IMR-90 (cell line): ENCODE data around the gene SCGB1A1. TPM values are rescaled to one million over a fixed set of nuclear protein-coding genes. Genes with fewer than 3 reads are reported as not detected.

Source experiments
- ATAC-seq: fragments of 200-7000 bp; cut with Tn5 transposase; 2 replicates; pipeline ENCODE4 v1.9.1; 2020; ENCODE audit warnings: low read depth, mild to moderate bottlenecking, moderate library complexity
- BruUV-seq: library from RNA; stranded (reverse); fragments of 400-500 nt; replicated peaks from 2 replicates; lab custom pipeline; 2021; lab: Mats Ljungman, UMichigan
- CTCF ChIA-PET: fragments of 300-600 bp; formaldehyde crosslinking; extraction: SDS; loops from one replicate; lab custom pipeline; 2021; ENCODE audit warnings: antibody characterized with exemption; lab: Yijun Ruan, JAX
- POLR2A ChIA-PET: fragments of 300-600 bp; sonication (Branson Sonifier 250); formaldehyde crosslinking; loops from one replicate; lab custom pipeline; 2022; ENCODE audit warnings: antibody characterized with exemption; ENCODE audit not compliant: unreplicated experiment; lab: Charles Lee
- DNase-seq: peaks from one replicate; pipeline ENCODE4 v3.0.0; 2013
- H2AFZ ChIP-seq: replicated peaks from 2 replicates; pipeline ENCODE3; 2013; ENCODE audit warnings: low read length, mild to moderate bottlenecking; ENCODE audit not compliant: poor library complexity
- H2AK5ac ChIP-seq: 2 replicates; pipeline ENCODE4 v1.6.1; 2013; ENCODE audit warnings: low read depth, low read length, inconsistent platforms
- H2AK9ac ChIP-seq: replicated peaks from 2 replicates; pipeline ENCODE3; 2013; ENCODE audit warnings: mild to moderate bottlenecking, low read depth, low read length, moderate library complexity; ENCODE audit not compliant: poor library complexity
- H2BK120ac ChIP-seq: 2 replicates; pipeline ENCODE4 v1.6.1; 2013; ENCODE audit warnings: low read depth, low read length, inconsistent platforms
- H2BK15ac ChIP-seq: 3 replicates; pipeline ENCODE4 v1.6.1; 2013; ENCODE audit warnings: low read depth, low read length, inconsistent platforms
- H2BK20ac ChIP-seq: 2 replicates; pipeline ENCODE4 v1.6.1; 2013; ENCODE audit warnings: low read depth, mild to moderate bottlenecking, inconsistent platforms, low read length, moderate library complexity
- H2BK5ac ChIP-seq: 2 replicates; pipeline ENCODE4 v1.6.1; 2013; ENCODE audit warnings: mild to moderate bottlenecking, low read depth, low read length, inconsistent platforms; ENCODE audit not compliant: poor library complexity, severe bottlenecking
- H3K14ac ChIP-seq: replicated peaks from 2 replicates; pipeline ENCODE4 v1.6.1; 2013; ENCODE audit warnings: low read depth, low read length, inconsistent platforms
- H3K18ac ChIP-seq: 2 replicates; pipeline ENCODE4 v1.6.1; 2013; ENCODE audit warnings: low read depth, low read length, control low read depth
- H3K23ac ChIP-seq: 2 replicates; pipeline ENCODE4 v1.6.1; 2013; ENCODE audit warnings: low read depth, low read length, inconsistent platforms
- H3K27ac ChIP-seq: 2 replicates; pipeline ENCODE4 v1.5.1; 2013; ENCODE audit warnings: mild to moderate bottlenecking, control low read depth, low read length; ENCODE audit not compliant: insufficient read depth
- H3K27me3 ChIP-seq: 2 replicates; pipeline ENCODE4 v1.6.1; 2013; ENCODE audit warnings: low read length; ENCODE audit not compliant: control insufficient read depth, insufficient read depth
- H3K36me3 ChIP-seq: 2 replicates; pipeline ENCODE4 v1.6.1; 2013; ENCODE audit warnings: low read length, mixed read lengths; ENCODE audit not compliant: control insufficient read depth, insufficient read depth
- H3K4ac ChIP-seq: 2 replicates; pipeline ENCODE4 v1.6.1; 2013; ENCODE audit warnings: low read depth, low read length, inconsistent platforms
- H3K4me1 ChIP-seq: 2 replicates; pipeline ENCODE4 v1.6.1; 2013; ENCODE audit warnings: low read length, mixed read lengths; ENCODE audit not compliant: control insufficient read depth, insufficient read depth
- H3K4me2 ChIP-seq: 2 replicates; pipeline ENCODE4 v1.6.1; 2013; ENCODE audit warnings: low read depth, mild to moderate bottlenecking, control low read depth, low read length, moderate library complexity
- H3K4me3 ChIP-seq: 2 replicates; pipeline ENCODE4 v1.5.1; 2013; ENCODE audit warnings: low read depth, mild to moderate bottlenecking, control low read depth, low read length, moderate library complexity; ENCODE audit not compliant: insufficient read depth
- H3K56ac ChIP-seq: 2 replicates; pipeline ENCODE4 v1.6.1; 2013; ENCODE audit warnings: low read length, inconsistent platforms; ENCODE audit not compliant: insufficient read depth; ENCODE audit errors: extremely low read depth
- H3K79me1 ChIP-seq, 2 experiments: 2 replicates each; pipeline ENCODE4 v1.6.1; 2013; ENCODE audit warnings: low read length in 2 of 2, inconsistent platforms in 1 of 2, low read depth in 1 of 2
- H3K9ac ChIP-seq: 2 replicates; pipeline ENCODE4 v1.6.1; 2013; ENCODE audit warnings: low read depth, low read length, control low read depth
- H3K9me1 ChIP-seq: 2 replicates; pipeline ENCODE4 v1.6.1; 2013; ENCODE audit warnings: low read length, inconsistent platforms; ENCODE audit not compliant: insufficient read depth
- H3K9me3 ChIP-seq: 2 replicates; pipeline ENCODE4 v1.6.1; 2013; ENCODE audit warnings: low read length; ENCODE audit not compliant: control insufficient read depth, insufficient read depth
- H4K20me1 ChIP-seq: 2 replicates; pipeline ENCODE4 v1.6.1; 2013; ENCODE audit warnings: low read length, inconsistent platforms; ENCODE audit not compliant: insufficient read depth
- H4K5ac ChIP-seq: 2 replicates; pipeline ENCODE4 v1.6.1; 2013; ENCODE audit warnings: mild to moderate bottlenecking, low read depth, low read length, control low read depth
- H4K8ac ChIP-seq, 2 experiments: 2 replicates each; pipeline ENCODE4 v1.6.1; 2013; ENCODE audit warnings: low read depth in 2 of 2, low read length in 2 of 2, control low read depth in 1 of 2, inconsistent platforms in 1 of 2
- H4K91ac ChIP-seq: 2 replicates; pipeline ENCODE4 v1.6.1; 2013; ENCODE audit warnings: low read depth, low read length, inconsistent platforms; ENCODE audit not compliant: insufficient read depth
- BHLHE40 ChIP-seq: fragments of 150-350 bp; IDR thresholded peaks from 2 replicates; pipeline ENCODE4 v1.6.1; 2016; ENCODE audit warnings: mild to moderate bottlenecking, low read depth, low read length
- CEBPB ChIP-seq: IDR thresholded peaks from 2 replicates; pipeline ENCODE4 v1.6.1; 2012; ENCODE audit warnings: low read depth, low read length, improper control_type of control experiment
- CHD1 ChIP-seq: IDR thresholded peaks from 2 replicates; pipeline ENCODE4 v1.6.1; 2012; ENCODE audit warnings: low read depth, low read length, improper control_type of control experiment
- CTCF ChIP-seq: conservative IDR thresholded peaks from 2 replicates; pipeline ENCODE4 v1.5.1; 2012; ENCODE audit warnings: mild to moderate bottlenecking, low read depth, low read length, improper control_type of control experiment
- ELK1 ChIP-seq: fragments of 150-350 bp; IDR thresholded peaks from 2 replicates; pipeline ENCODE4 v1.6.1; 2016; ENCODE audit warnings: low read depth, mild to moderate bottlenecking, low read length, moderate library complexity, borderline replicate concordance
- FOS ChIP-seq: fragments of 150-350 bp; IDR thresholded peaks from 2 replicates; pipeline ENCODE4 v1.6.1; 2016; ENCODE audit warnings: low read depth, low read length
- MAFK ChIP-seq: IDR thresholded peaks from 2 replicates; pipeline ENCODE4 v1.6.1; 2012; ENCODE audit warnings: low read depth, low read length, improper control_type of control experiment
- MAZ ChIP-seq: IDR thresholded peaks from 2 replicates; pipeline ENCODE4 v1.6.1; 2012; ENCODE audit warnings: low read depth, mild to moderate bottlenecking, low read length, improper control_type of control experiment, moderate library complexity, borderline replicate concordance
- MXI1 ChIP-seq: IDR thresholded peaks from 2 replicates; pipeline ENCODE4 v1.6.1; 2012; ENCODE audit warnings: low read depth, mild to moderate bottlenecking, low read length, moderate library complexity, borderline replicate concordance
- NFE2L2 ChIP-seq: fragments of 150-350 bp; IDR thresholded peaks from 2 replicates; pipeline ENCODE4 v1.6.1; 2016; ENCODE audit warnings: low read depth, mild to moderate bottlenecking, low read length
- POLR2A ChIP-seq: IDR thresholded peaks from 2 replicates; pipeline ENCODE4 v1.6.1; 2012; ENCODE audit warnings: mild to moderate bottlenecking, low read depth, low read length
- RAD21 ChIP-seq: IDR thresholded peaks from 2 replicates; pipeline ENCODE4 v1.6.1; 2012; ENCODE audit warnings: low read length, improper control_type of control experiment
- RCOR1 ChIP-seq: IDR thresholded peaks from 2 replicates; pipeline ENCODE4 v1.6.1; 2012; ENCODE audit warnings: mild to moderate bottlenecking, low read length, improper control_type of control experiment; ENCODE audit not compliant: insufficient replicate concordance
- RFX5 ChIP-seq: IDR thresholded peaks from 2 replicates; pipeline ENCODE4 v1.8.0; 2012; ENCODE audit warnings: low read depth, mild to moderate bottlenecking, low read length, moderate library complexity
- SMC3 ChIP-seq: fragments of 150-350 bp; IDR thresholded peaks from 2 replicates; pipeline ENCODE4 v1.6.1; 2016; ENCODE audit warnings: low read depth, mild to moderate bottlenecking, antibody characterized with exemption, low read length, moderate library complexity
- USF2 ChIP-seq: fragments of 150-350 bp; IDR thresholded peaks from 2 replicates; pipeline ENCODE4 v1.6.1; 2017; ENCODE audit warnings: mild to moderate bottlenecking, antibody characterized with exemption, low read length, low read depth
- WGBS, 2 experiments: methylation state at CpG; one replicate each; pipeline versions ENCODE4 v1.1.5 to v1.1.7; 2013; ENCODE audit warnings: missing lambda C conversion rate in 2 of 2; ENCODE audit not compliant: insufficient read length in 1 of 2; ENCODE audit errors: extremely low coverage in 2 of 2; 5-methylcytosine and 5-hydroxymethylcytosine counted together
- dilution Hi-C: fragments of 300-500 bp; cut with HindIII; formaldehyde crosslinking; loops from one replicate; pipeline ENCODE4 v1.14.3; 2018; ENCODE audit warnings: low sequenced_read_pairs; ENCODE audit not compliant: unreplicated experiment
- in situ Hi-C: fragments of 300-500 bp; cut with MboI; formaldehyde crosslinking; loops from 3 replicates; pipeline ENCODE4 v1.14.3; 2019; ENCODE audit warnings: low sequenced_read_pairs, inconsistent platforms, mixed read lengths
- intact Hi-C: fragments of 100-400 bp; cut with micrococcal nuclease; formaldehyde crosslinking; loops from 2 replicates; pipeline ENCODE4 v1.10.0; 2022
- polyA plus RNA-seq, 3 experiments: library from polyadenylated mRNA; depleted of rRNA; stranded (reverse); fragments of >200 nt; gene quantifications; 2 replicates each; pipeline ENCODE4 v1.2.3, GENCODE V29; 2012; ENCODE audit warnings: low replicate concordance in 1 of 3
- total RNA-seq: library from RNA; depleted of rRNA; stranded (reverse); fragments of >200 nt; gene quantifications from 2 replicates; pipeline ENCODE4 v1.2.3, GENCODE V29; 2012

SCGB1A1 gene
- total and polyA plus RNA-seq, 2 of the 4 experiments (the other 2 are of a cell fraction) = not detected

- no peak for DNase-seq
- Histone ChIP-seq H3K23ac (no peak overlapping the region), H3K4me1 (peaks cover 17% of the 10 kb centered on the region), H2AK5ac (no peak overlapping the region), H3K27me3 (no peaks in the 10 kb centered on the region), H3K9ac (no peak overlapping the region), H3K4ac (no peak overlapping the region), H2AFZ (no peak overlapping the region), H2BK5ac (no peak overlapping the region), H3K36me3 (no peaks in the 10 kb centered on the region), H2BK15ac (no peak overlapping the region), H4K20me1 (no peaks in the 10 kb centered on the region), H3K9me3 (no peaks in the 10 kb centered on the region), H3K4me3 (no peak overlapping the region), H4K8ac (no peak overlapping the region), H3K56ac (no peak overlapping the region), H2BK120ac (no peak overlapping the region), H3K27ac (no peak overlapping the region), H3K9me1 (no peaks in the 10 kb centered on the region), H3K79me1 (no peaks in the 10 kb centered on the region), H3K18ac (no peak overlapping the region), H2BK20ac (no peak overlapping the region), H4K5ac (no peak overlapping the region), H3K14ac (no peak overlapping the region), H4K91ac (no peak overlapping the region), H2AK9ac (no peak overlapping the region), H3K4me2 (no peak overlapping the region)
- ATAC-seq = no peak
- in situ Hi-C loops = no loop called here
- ChIA-PET CTCF (interaction anchor here (1.4 kb wide), 1 partner anchor 140 kb away, joined by 3 read pairs; no protein-coding TSS in a partner anchor), POLR2A (no interaction called here)
- no CpG with 5 or more reads among the region's 12 CpGs for WGBS, 2 experiments
- dilution Hi-C loops = no loop called here
- TF ChIP-seq MAZ (no peak), RFX5 (no peak), USF2 (no peak), ELK1 (no peak), CTCF (no peak), BHLHE40 (no peak), NFE2L2 (no peak), CHD1 (no peak), FOS (no peak), SMC3 (no peak), POLR2A (no peak), MXI1 (no peak), RAD21 (no peak), MAFK (no peak), RCOR1 (no peak), CEBPB (no peak)
- no TSS peak for BruUV-seq
- intact Hi-C loops = no loop called here
Measured at GRCh38 chr11:62402960-62403730, 15.7 kb upstream of the SCGB1A1 start.
